ENCODE measurements around the gene JMJD7.

GRCh38 chr15:41832208-41832607 is 4.3 kb downstream of the JMJD7 start:
- no peak for TF ChIP-seq POLR2AphosphoS5 (IDR thresholded peaks at IDR 0.05)
- no peak for TF ChIP-seq POLR2A (IDR thresholded peaks at IDR 0.05)
- TF ChIP-seq CTCF (IDR thresholded peaks at IDR 0.05), result no peak
